Thyroid gland (tissue), 4 donors: ENCODE results near the gene KIAA1191.

Experiments
- POLR2A ChIP-seq, 2 donors: fragments of 450-650 bp; IDR thresholded peaks; one replicate each; pipeline ENCODE4 v1.6.1; 2017; ENCODE audit warnings: antibody characterized with exemption in 2 of 2, mild to moderate bottlenecking in 2 of 2, moderate library complexity in 1 of 2
- TF ChIP-seq, protein P1 (sequence below), 6 experiments: fragments of 200-600 bp in 3 of 6; fragments of 450-650 bp in 3 of 6; sonication (generic) in 3 of 6; IDR thresholded peaks; one replicate each; pipeline ENCODE4 v1.5.1; 2016 to 2019; ENCODE audit warnings: antibody characterized with exemption in 6 of 6, mild to moderate bottlenecking in 2 of 6, inconsistent platforms in 1 of 6, moderate library complexity in 1 of 6

DNA sequence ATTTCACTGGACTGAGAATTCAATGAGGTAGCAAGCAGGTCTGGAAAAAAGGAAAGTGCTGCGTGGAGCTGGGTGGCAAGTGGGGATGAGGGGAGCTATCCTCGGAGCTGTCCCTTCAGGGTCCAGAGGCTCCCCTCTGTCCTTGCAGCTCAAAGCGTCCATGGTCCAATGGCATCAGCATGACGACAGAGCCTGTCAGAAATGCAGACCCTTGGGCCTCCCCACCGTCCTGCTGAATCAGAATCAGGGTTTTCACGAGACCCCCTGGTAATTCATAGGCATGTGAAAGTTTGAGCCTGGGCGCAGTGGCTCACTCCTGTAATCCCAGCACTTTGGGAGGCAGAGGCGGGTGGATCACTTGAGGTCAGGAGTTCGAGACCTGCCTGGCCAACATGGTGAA, 32.5 kb upstream of the KIAA1191 start:
- TF ChIP-seq POLR2A (IDR thresholded peaks at IDR 0.05): no peak
- TF ChIP-seq, protein P1, sequence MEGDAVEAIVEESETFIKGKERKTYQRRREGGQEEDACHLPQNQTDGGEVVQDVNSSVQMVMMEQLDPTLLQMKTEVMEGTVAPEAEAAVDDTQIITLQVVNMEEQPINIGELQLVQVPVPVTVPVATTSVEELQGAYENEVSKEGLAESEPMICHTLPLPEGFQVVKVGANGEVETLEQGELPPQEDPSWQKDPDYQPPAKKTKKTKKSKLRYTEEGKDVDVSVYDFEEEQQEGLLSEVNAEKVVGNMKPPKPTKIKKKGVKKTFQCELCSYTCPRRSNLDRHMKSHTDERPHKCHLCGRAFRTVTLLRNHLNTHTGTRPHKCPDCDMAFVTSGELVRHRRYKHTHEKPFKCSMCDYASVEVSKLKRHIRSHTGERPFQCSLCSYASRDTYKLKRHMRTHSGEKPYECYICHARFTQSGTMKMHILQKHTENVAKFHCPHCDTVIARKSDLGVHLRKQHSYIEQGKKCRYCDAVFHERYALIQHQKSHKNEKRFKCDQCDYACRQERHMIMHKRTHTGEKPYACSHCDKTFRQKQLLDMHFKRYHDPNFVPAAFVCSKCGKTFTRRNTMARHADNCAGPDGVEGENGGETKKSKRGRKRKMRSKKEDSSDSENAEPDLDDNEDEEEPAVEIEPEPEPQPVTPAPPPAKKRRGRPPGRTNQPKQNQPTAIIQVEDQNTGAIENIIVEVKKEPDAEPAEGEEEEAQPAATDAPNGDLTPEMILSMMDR (IDR thresholded peaks at IDR 0.05): no peak
